ENCODE measurements around the gene HOMER2. TPM values are rescaled to one million over a fixed set of nuclear protein-coding genes. Genes with fewer than 3 reads are reported as not detected.

The HOMER2 gene
- total and polyA plus RNA-seq, 2 of the 13 experiments (the other 11 are each of a cell fraction or from before 2014, with no cell fraction given): 12.9 to 14.1 TPM

DNA sequence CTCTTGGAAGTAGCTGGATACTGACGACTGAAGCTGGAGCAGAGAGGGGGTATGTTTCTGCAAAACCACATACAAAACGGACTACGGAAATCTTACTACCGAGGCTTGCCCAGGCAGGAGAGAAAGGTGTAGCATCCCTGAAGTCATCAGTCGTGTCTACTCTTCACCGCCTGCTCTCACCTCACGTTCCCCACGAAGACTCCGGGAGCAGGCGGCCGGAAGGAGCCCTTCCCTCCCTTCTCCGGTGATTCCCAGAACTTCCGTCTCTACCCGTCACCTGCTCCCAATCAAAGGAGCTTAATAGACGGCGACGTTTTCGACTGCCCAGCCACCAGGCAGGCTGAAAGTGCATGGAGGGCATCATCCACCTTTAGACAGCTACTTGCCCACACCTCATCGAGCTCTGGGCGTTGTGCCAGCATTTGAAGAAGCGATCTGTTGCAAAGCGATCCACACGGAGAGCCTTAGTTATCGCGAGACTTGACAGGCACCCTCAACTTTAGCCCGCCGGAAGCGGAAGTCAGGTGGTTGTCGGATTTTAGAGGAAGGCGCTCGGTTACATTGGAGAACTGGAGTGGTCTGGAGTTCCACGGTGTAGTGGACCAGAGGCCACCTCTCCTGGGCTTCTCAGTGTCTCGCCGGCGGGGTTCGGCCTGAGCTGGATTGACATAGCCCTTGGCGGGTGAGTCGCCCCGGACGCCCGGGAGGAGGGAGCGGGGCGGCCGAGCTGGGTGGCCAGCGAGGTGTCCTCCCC, 33.3 kb upstream of the HOMER2 start, which contains the start of gene RAMAC (continued):
- TF ChIP-seq FOXO4 (CRISPR knock-in tag; conservative IDR thresholded peaks at IDR 0.05) (no peak), ERF (CRISPR knock-in tag; IDR thresholded peaks at IDR 0.05) (peak; percentile 78), SP5 (CRISPR knock-in tag; IDR thresholded peaks at IDR 0.05; ENCODE audit: borderline replicate concordance, low read depth) (no peak), ZNF33A (CRISPR knock-in tag; IDR thresholded peaks at IDR 0.05; ENCODE audit: borderline replicate concordance) (no peak), MYPOP (CRISPR knock-in tag; IDR thresholded peaks at IDR 0.05) (peak; percentile 84; the same call in 1 of the 2 replicates), TCF12 (IDR thresholded peaks at IDR 0.05) (no peak), TCF12 (CRISPR knock-in tag; IDR thresholded peaks at IDR 0.05) (no peak), SNAI1 (CRISPR knock-in tag; IDR thresholded peaks at IDR 0.05; ENCODE audit: borderline replicate concordance) (0 out of 2 replicates have a peak, but pooled peaks have one; percentile 50), SYNCRIP (IDR thresholded peaks at IDR 0.05; ENCODE audit: insufficient read depth, low read depth, low read length) (no peak), AHR (CRISPR knock-in tag; IDR thresholded peaks at IDR 0.05) (peak; percentile 91), GATA4 (IDR thresholded peaks at IDR 0.05; ENCODE audit: borderline replicate concordance, low read depth) (no peak), MTA3 (CRISPR knock-in tag; IDR thresholded peaks at IDR 0.05) (no peak), PATZ1 (CRISPR knock-in tag; IDR thresholded peaks at IDR 0.05) (no peak; the same call in 1 of the 2 replicates), HMG20B (CRISPR knock-in tag; conservative IDR thresholded peaks at IDR 0.05) (0 out of 2 replicates have a peak, but pooled peaks have one; percentile 26), MTF1 (CRISPR knock-in tag; IDR thresholded peaks at IDR 0.05) (peak; percentile 86), MXD3 (CRISPR knock-in tag; IDR thresholded peaks at IDR 0.05) (peak; percentile 95), GATAD1 (CRISPR knock-in tag; IDR thresholded peaks at IDR 0.05) (peak; percentile 93), HOXA9 (CRISPR knock-in tag; IDR thresholded peaks at IDR 0.05; ENCODE audit: borderline replicate concordance) (peak; percentile 68; the same call in 1 of the 2 replicates), KLF9 (CRISPR knock-in tag; IDR thresholded peaks at IDR 0.05; ENCODE audit: low read depth) (no peak; the same call in 1 of the 2 replicates), ZNF589 (CRISPR knock-in tag; conservative IDR thresholded peaks at IDR 0.05) (peak; percentile 82; the same call in 1 of the 2 replicates)
